Ectodermal cell (in vitro differentiated cells): ENCODE results near the gene EGFL6. TPM values are rescaled to one million over a fixed set of nuclear protein-coding genes. Genes with fewer than 3 reads are reported as not detected.

Experiments used
- H3K27ac ChIP-seq: 2 replicates; pipeline ENCODE4 v1.7.0; 2013; ENCODE audit warnings: mild to moderate bottlenecking, low read depth, low read length; ENCODE audit not compliant: insufficient read depth, poor library complexity, severe bottlenecking
- H3K27me3 ChIP-seq: 2 replicates; pipeline ENCODE4 v1.7.0; 2013; ENCODE audit warnings: mild to moderate bottlenecking, low read length; ENCODE audit not compliant: insufficient read depth, control insufficient read depth, poor library complexity, severe bottlenecking
- H3K36me3 ChIP-seq: one replicate; pipeline ENCODE4 v1.7.0; 2013; ENCODE audit warnings: low read length; ENCODE audit not compliant: control insufficient read depth, insufficient read depth
- H3K4me1 ChIP-seq: one replicate; pipeline ENCODE4 v1.7.0; 2013; ENCODE audit warnings: low read length; ENCODE audit not compliant: control insufficient read depth, insufficient read depth
- H3K4me3 ChIP-seq: 2 replicates; pipeline ENCODE4 v1.7.0; 2013; ENCODE audit warnings: low read depth, low read length, control low read depth; ENCODE audit not compliant: insufficient read depth
- H3K9me3 ChIP-seq: 2 replicates; pipeline ENCODE4 v1.7.0; 2013; ENCODE audit warnings: mild to moderate bottlenecking, low read length, moderate library complexity; ENCODE audit not compliant: control insufficient read depth
- WGBS, 2 experiments: methylation state at CpG; one replicate each; pipeline ENCODE4 v1.1.7; 2013; ENCODE audit warnings: missing lambda C conversion rate in 2 of 2; 5-methylcytosine and 5-hydroxymethylcytosine counted together
- polyA plus RNA-seq, 4 experiments: library from polyadenylated mRNA; stranded (reverse); fragments of 50-300 nt; gene quantifications; one replicate each; pipeline ENCODE4 v1.2.3, GENCODE V29; 2013

The EGFL6 gene, protein sequence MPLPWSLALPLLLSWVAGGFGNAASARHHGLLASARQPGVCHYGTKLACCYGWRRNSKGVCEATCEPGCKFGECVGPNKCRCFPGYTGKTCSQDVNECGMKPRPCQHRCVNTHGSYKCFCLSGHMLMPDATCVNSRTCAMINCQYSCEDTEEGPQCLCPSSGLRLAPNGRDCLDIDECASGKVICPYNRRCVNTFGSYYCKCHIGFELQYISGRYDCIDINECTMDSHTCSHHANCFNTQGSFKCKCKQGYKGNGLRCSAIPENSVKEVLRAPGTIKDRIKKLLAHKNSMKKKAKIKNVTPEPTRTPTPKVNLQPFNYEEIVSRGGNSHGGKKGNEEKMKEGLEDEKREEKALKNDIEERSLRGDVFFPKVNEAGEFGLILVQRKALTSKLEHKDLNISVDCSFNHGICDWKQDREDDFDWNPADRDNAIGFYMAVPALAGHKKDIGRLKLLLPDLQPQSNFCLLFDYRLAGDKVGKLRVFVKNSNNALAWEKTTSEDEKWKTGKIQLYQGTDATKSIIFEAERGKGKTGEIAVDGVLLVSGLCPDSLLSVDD
- polyA plus RNA-seq (2013, experiment 1 of 4), result 0.87 TPM
- polyA plus RNA-seq (2013, experiment 2 of 4), result 1.2 TPM
- 1.3 TPM for polyA plus RNA-seq (2013, experiment 3 of 4)
- 1.4 TPM for polyA plus RNA-seq (2013, experiment 4 of 4)

DNA sequence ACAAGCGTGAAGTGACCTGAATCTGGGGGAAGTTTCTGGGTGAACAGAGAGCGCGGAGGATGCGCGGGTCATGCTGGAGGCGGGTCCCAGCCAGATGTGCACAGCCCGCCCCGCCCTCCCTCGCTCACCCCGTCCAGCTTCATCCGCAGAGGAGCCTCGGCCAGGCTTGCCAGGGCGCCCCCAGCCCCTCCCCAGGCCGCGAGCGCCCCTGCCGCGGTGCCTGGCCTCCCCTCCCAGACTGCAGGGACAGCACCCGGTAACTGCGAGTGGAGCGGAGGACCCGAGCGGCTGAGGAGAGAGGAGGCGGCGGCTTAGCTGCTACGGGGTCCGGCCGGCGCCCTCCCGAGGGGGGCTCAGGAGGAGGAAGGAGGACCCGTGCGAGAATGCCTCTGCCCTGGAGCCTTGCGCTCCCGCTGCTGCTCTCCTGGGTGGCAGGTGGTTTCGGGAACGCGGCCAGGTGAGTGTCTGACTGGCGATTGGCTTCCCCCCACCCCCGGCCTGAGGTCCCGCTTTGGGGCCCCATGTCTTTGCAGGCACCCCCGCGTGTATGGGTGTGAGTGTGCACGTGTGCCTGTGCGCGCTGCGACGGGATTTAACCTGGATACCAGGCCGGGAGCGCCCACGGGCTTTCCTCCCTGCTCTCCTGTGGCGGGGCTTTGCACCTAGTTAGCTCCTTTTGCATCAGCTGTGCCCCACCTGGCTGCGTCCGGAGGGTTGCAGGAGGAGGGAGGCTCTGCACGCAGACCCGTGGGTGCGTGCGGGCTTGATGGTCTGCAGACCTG, at the start of gene EGFL6:
TSS of gene EGFL6 (plus strand) at position 123 of the 782 bp plus-strand sequence. CDS start at position 384, 261 bp downstream.
- H3K4me3 ChIP-seq, result peak within 1 kb of the TSS; percentile 25
- H3K4me1 ChIP-seq, result no peaks in the 10 kb centered on the region
- H3K27ac ChIP-seq, result no peak within 1 kb of the TSS
- H3K36me3 ChIP-seq, result no peaks in the 10 kb centered on the region
- H3K27me3 ChIP-seq, result peaks cover 34% of the 10 kb centered on the region
- WGBS, 2 experiments, result 4% methylated on average over 56 to 57 of the region's 57 CpGs
- no peaks in the 10 kb centered on the region for H3K9me3 ChIP-seq

GRCh38 chrX:13520351-13520750, 49.0 kb upstream of the EGFL6 start:
- Histone ChIP-seq H3K36me3 (no peaks in the 10 kb centered on the region), H3K9me3 (no peaks in the 10 kb centered on the region), H3K27me3 (no peaks in the 10 kb centered on the region), H3K4me3 (no peak overlapping the region), H3K27ac (no peak overlapping the region), H3K4me1 (no peaks in the 10 kb centered on the region)
- 100% methylated on average over 1 of the region's 2 CpGs; no CpG with 5 or more reads in 1 of the 2 experiments for WGBS, 2 experiments

- no peak overlapping the region for H3K4me3 ChIP-seq
- H3K9me3 ChIP-seq, result no peaks in the 10 kb centered on the region
- H3K4me1 ChIP-seq, result no peaks in the 10 kb centered on the region
- H3K27me3 ChIP-seq, result no peaks in the 10 kb centered on the region
- 94 to 100% methylated on average over 2 of the region's 2 CpGs for WGBS, 2 experiments
- no peaks in the 10 kb centered on the region for H3K36me3 ChIP-seq
- H3K27ac ChIP-seq, result no peak overlapping the region
Measured at GRCh38 chrX:13520936-13521335, 48.5 kb upstream of the EGFL6 start.

GRCh38 chrX:13522811-13523210, 46.6 kb upstream of the EGFL6 start:
- H3K4me1 ChIP-seq, result no peaks in the 10 kb centered on the region
- 90 to 100% methylated on average over 1 of the region's 1 CpG for WGBS, 2 experiments
- H3K4me3 ChIP-seq, result no peak overlapping the region

GRCh38 chrX:13533726-13534125, 35.7 kb upstream of the EGFL6 start:
- no peak overlapping the region for H3K27ac ChIP-seq
- H3K4me3 ChIP-seq, result no peak overlapping the region
- H3K27me3 ChIP-seq, result no peaks in the 10 kb centered on the region
- H3K36me3 ChIP-seq, result no peaks in the 10 kb centered on the region
- no peaks in the 10 kb centered on the region for H3K9me3 ChIP-seq
- WGBS, 2 experiments, result 72 to 91% methylated on average over 3 of the region's 3 CpGs
- no peaks in the 10 kb centered on the region for H3K4me1 ChIP-seq

More at GRCh38 chrX:13522811-13523210, 46.6 kb upstream of the EGFL6 start:
- no peak overlapping the region for H3K27ac ChIP-seq
- no peaks in the 10 kb centered on the region for H3K27me3 ChIP-seq
- H3K36me3 ChIP-seq, result no peaks in the 10 kb centered on the region
- H3K9me3 ChIP-seq, result no peaks in the 10 kb centered on the region

DNA sequence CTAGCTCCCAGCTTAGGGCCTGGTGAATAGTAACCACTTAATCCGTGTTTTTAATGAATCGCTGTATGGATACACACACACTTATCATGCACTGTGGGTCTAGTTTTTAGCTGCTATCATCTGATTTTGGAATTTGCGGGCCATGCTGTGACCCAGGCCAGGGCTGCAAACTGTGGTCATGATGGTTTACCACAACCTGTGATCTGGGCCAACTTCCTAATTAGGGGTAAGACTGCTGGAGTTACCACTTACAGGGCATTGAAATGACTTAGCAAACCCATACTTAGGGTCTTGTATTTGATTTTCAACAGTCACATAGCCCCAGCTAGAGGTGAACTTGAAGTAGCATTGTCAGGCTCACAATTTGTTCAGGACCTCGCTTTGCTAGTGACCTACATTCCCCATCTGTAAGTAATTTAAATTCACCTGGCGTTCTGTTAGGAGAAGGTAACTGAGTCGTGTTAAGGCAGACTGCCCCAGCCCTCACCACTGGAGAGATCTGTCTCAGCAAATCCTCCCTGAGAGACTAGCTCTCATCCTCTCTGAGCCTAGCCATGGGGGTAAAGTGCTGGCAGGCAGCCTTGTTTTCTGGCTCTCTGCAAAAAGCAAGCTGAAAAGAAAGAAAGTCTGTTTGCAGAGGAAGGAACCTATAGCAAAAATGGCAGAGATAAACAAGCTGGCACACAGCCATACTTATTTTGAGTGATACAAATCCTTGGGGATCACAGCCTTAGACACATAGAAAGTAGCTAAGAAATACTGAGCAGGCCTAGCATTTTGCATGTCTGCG, 33.8 kb upstream of the EGFL6 start:
- WGBS, 2 experiments, result 95 to 99% methylated on average over 5 to 7 of the region's 7 CpGs
- Histone ChIP-seq H3K36me3 (no peaks in the 10 kb centered on the region), H3K27me3 (no peaks in the 10 kb centered on the region), H3K4me3 (no peak overlapping the region), H3K9me3 (no peaks in the 10 kb centered on the region), H3K4me1 (no peaks in the 10 kb centered on the region), H3K27ac (no peak overlapping the region)

- WGBS, 2 experiments, result 84 to 96% methylated on average over 3 to 4 of the region's 4 CpGs
- no peak overlapping the region for H3K27ac ChIP-seq
- H3K4me3 ChIP-seq, result no peak overlapping the region
- H3K4me1 ChIP-seq, result no peaks in the 10 kb centered on the region
- H3K36me3 ChIP-seq, result no peaks in the 10 kb centered on the region
- no peaks in the 10 kb centered on the region for H3K27me3 ChIP-seq
- no peaks in the 10 kb centered on the region for H3K9me3 ChIP-seq
Measured at GRCh38 chrX:13536551-13536950, 32.9 kb upstream of the EGFL6 start.

DNA sequence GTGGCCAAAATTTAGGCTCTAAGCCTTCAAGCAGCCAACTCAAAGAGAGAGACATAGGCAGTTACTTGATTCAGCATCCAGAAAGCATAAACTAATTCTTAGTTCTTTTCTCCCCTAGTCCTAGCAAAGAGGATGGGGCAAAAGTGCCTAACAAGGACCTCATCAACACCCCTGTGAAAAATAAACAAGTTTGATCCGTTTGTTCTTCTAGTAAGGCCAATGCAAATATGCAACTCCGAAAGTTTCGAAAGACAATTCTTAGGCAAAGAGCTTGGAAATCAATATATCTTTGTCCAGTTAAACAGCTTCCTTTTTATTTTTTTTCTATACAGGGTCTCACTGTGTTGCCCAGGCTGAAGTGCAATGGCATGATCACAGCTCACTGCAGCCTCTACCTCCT, 31.0 kb upstream of the EGFL6 start:
- Histone ChIP-seq H3K4me3 (no peak overlapping the region), H3K36me3 (no peaks in the 10 kb centered on the region), H3K27me3 (no peaks in the 10 kb centered on the region), H3K27ac (no peak overlapping the region), H3K9me3 (no peaks in the 10 kb centered on the region), H3K4me1 (no peaks in the 10 kb centered on the region)
- WGBS, 2 experiments, result 94 to 98% methylated on average over 3 of the region's 3 CpGs

DNA sequence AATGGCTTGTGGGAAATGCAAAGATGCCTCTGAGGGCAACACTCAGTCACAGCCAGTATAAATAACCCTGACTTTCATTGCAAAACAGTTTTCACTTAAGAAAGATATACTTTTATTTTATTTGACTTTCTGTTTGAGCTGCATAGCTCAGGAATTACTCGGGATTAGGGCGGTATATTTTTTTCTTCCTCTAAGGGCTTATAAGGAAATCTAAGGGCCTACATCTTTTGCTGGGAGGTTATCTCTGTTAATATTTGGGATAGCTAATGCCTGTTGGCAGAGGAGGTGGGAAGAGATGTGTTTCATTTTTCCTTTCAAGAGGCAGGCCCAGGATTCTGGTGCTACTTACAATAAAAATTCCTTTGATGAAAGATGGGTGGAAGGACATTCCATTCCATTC, 28.8 kb upstream of the EGFL6 start:
- no peak overlapping the region for H3K4me3 ChIP-seq
- H3K9me3 ChIP-seq, result no peaks in the 10 kb centered on the region
- WGBS, 2 experiments, result 89% methylated on average over 2 of the region's 2 CpGs
- no peak overlapping the region for H3K27ac ChIP-seq
- H3K36me3 ChIP-seq, result no peaks in the 10 kb centered on the region
- H3K4me1 ChIP-seq, result no peaks in the 10 kb centered on the region
- H3K27me3 ChIP-seq, result no peaks in the 10 kb centered on the region
